Fibroblast of lung (primary cell): ENCODE measurements around the gene SDCCAG8. TPM values are rescaled to one million over a fixed set of nuclear protein-coding genes. Genes with fewer than 3 reads are reported as not detected.
A peak's percentile ranks its signal among the peaks of the same experiment; 100 is the strongest.

Experiments used
- DNase-seq, 2 donors: peaks; one replicate each; pipeline versions ENCODE4 v3.0.0 to v3.0.0-alpha.2; 2010; ENCODE audit warnings: low read depth in 2 of 2
- H2AFZ ChIP-seq: 2 replicates; pipeline ENCODE4 v1.5.1; 2012; ENCODE audit warnings: low read length, control low read depth, inconsistent platforms
- H3K27ac ChIP-seq: 2 replicates; pipeline ENCODE4 v1.5.1; 2011; ENCODE audit warnings: low read length, control low read depth; ENCODE audit not compliant: insufficient read depth
- H3K27me3 ChIP-seq: 2 replicates; pipeline ENCODE4 v1.5.1; 2011; ENCODE audit warnings: mild to moderate bottlenecking, low read length; ENCODE audit not compliant: control insufficient read depth, insufficient read depth
- H3K36me3 ChIP-seq: 2 replicates; pipeline ENCODE4 v1.5.1; 2011; ENCODE audit warnings: low read length; ENCODE audit not compliant: control insufficient read depth, insufficient read depth
- H3K4me1 ChIP-seq: 2 replicates; pipeline ENCODE4 v1.5.1; 2011; ENCODE audit warnings: low read length; ENCODE audit not compliant: control insufficient read depth, insufficient read depth; ENCODE audit errors: extremely low read depth
- H3K4me2 ChIP-seq: 2 replicates; pipeline ENCODE4 v1.5.1; 2011; ENCODE audit warnings: low read length, control low read depth; ENCODE audit not compliant: insufficient read depth; ENCODE audit errors: extremely low read depth
- H3K4me3 ChIP-seq, 4 experiments: fragments of 200-600 bp in 1 of 4; sonication (generic) in 1 of 4; replicated peaks in 1 of 4; 2 replicates each; pipeline ENCODE4 v1.5.1; 2011 to 2016; ENCODE audit warnings: low read length in 4 of 4, low read depth in 3 of 4, mild to moderate bottlenecking in 3 of 4, control low read depth in 2 of 4, inconsistent platforms in 1 of 4, mixed read lengths in 1 of 4; ENCODE audit not compliant: insufficient read depth in 1 of 4; ENCODE audit errors: control extremely low read depth in 1 of 4
- H3K79me2 ChIP-seq: 2 replicates; pipeline ENCODE4 v1.5.1; 2012; ENCODE audit warnings: mild to moderate bottlenecking, low read length, inconsistent platforms; ENCODE audit not compliant: control insufficient read depth, insufficient read depth
- H3K9ac ChIP-seq: 2 replicates; pipeline ENCODE4 v1.5.1; 2011; ENCODE audit warnings: mild to moderate bottlenecking, low read length, control low read depth; ENCODE audit not compliant: insufficient read depth
- H3K9me3 ChIP-seq: 2 replicates; pipeline ENCODE4 v1.5.1; 2012; ENCODE audit warnings: low read depth, low read length; ENCODE audit not compliant: control insufficient read depth, insufficient read depth
- H4K20me1 ChIP-seq: 2 replicates; pipeline ENCODE4 v1.5.1; 2011; ENCODE audit warnings: low read length; ENCODE audit not compliant: control insufficient read depth, insufficient read depth; ENCODE audit errors: extremely low read depth
- EZH2 ChIP-seq: IDR thresholded peaks from 2 replicates; pipeline ENCODE4 v1.5.1; 2012; ENCODE audit warnings: low read length, control low read depth, mild to moderate bottlenecking; ENCODE audit errors: missing control alignments
- polyA plus RNA-seq, 2 donors: library from polyadenylated mRNA; depleted of rRNA in 1 of 2; stranded (reverse) in 1 of 2; unstranded in 1 of 2; fragments of >200 nt; gene quantifications; 2 replicates each; pipeline ENCODE4 v1.2.1, GENCODE V29; 2011 to 2012; ENCODE audit warnings: missing spikeins in 1 of 2
- total RNA-seq: library from RNA; depleted of rRNA; stranded (reverse); fragments of >200 nt; gene quantifications from 2 replicates; pipeline ENCODE4 v1.2.1, GENCODE V29; 2014
- TF ChIP-seq, protein P1 (sequence below), 2 donors: IDR thresholded peaks in 1 of 2; conservative IDR thresholded peaks in 1 of 2; 1 replicate in 1 of 2; 2 replicates in 1 of 2; pipeline ENCODE4 v1.5.1; 2011 to 2012; ENCODE audit warnings: low read length in 2 of 2, control low read depth in 1 of 2, inconsistent platforms in 1 of 2, low read depth in 1 of 2, mild to moderate bottlenecking in 1 of 2

Gene SDCCAG8
- total and polyA plus RNA-seq, 2 donors (not counting 1 experiment from before 2014, with no cell fraction given) = 34.8 to 53.2 TPM

DNA sequence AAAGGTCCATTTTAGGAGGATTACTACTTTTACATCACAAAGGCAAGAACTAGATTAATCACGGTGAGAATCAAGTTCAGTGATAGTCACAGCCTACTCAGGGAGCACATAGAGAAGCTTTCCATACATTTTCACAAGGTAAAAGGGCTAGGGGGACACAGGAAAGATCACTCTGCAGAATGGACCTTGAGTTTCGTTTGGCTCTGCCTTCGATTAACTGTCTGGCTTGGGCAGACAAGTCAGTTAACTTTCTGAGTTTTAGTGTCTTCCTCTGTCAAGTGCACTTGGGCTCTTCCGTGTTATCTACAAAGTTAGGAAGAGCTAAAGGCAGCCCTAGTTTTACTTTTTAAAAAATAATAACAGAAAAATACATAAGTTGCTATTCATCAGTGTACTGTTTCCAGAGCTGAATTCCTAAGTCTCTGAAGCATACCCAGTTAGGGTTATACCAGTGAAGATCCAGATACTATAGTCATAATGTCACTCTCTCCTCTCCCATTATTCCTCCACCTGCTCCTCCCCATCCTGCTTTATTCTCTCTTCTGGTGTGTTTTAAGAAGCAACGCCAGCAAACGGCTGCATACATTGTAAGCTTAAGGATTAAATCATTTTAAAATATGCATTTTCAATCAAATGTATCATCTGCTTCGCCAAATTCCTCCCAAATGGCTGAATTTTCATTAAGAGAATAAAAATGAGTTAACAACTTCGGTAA lies 2.5 kb upstream of the SDCCAG8 start:
- Histone ChIP-seq H3K9ac (peak overlapping the region; percentile 5), H3K27me3 (no peaks in the 10 kb centered on the region), H3K36me3 (no peaks in the 10 kb centered on the region), H3K4me3 (peak overlapping the region; percentile 57 to 97 (median 82)), H3K27ac (peak overlapping the region; percentile 78), H4K20me1 (no peaks in the 10 kb centered on the region), H2AFZ (no peak overlapping the region), H3K4me1 (peaks cover 3% of the 10 kb centered on the region), H3K4me2 (peak overlapping the region; percentile 83), H3K79me2 (peaks cover 88% of the 10 kb centered on the region), H3K9me3 (no peaks in the 10 kb centered on the region)
- no peak for DNase-seq
- no peak for TF ChIP-seq EZH2
- TF ChIP-seq, protein P1, sequence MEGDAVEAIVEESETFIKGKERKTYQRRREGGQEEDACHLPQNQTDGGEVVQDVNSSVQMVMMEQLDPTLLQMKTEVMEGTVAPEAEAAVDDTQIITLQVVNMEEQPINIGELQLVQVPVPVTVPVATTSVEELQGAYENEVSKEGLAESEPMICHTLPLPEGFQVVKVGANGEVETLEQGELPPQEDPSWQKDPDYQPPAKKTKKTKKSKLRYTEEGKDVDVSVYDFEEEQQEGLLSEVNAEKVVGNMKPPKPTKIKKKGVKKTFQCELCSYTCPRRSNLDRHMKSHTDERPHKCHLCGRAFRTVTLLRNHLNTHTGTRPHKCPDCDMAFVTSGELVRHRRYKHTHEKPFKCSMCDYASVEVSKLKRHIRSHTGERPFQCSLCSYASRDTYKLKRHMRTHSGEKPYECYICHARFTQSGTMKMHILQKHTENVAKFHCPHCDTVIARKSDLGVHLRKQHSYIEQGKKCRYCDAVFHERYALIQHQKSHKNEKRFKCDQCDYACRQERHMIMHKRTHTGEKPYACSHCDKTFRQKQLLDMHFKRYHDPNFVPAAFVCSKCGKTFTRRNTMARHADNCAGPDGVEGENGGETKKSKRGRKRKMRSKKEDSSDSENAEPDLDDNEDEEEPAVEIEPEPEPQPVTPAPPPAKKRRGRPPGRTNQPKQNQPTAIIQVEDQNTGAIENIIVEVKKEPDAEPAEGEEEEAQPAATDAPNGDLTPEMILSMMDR (conservative IDR thresholded peaks at IDR 0.05 in 1 of 2, IDR thresholded peaks at IDR 0.05 in 1 of 2; ENCODE audit: low read depth in 1 of 2, low read length in 2 of 2) = no peak

DNA sequence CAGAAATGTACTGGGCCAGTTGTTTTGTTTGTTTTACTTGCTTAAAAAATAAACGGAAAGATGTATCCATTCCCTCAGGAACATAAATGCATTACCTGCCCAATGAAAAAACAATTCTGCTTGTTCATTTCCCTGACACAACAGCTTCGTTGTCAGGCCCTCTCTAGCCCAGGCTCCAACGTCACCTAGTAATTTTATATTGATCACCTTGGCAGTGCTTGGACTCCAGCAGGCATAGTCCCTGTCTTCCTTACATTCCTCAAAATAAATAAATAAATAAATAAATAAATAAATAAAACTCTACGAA lies 2.0 kb upstream of the SDCCAG8 start:
- Histone ChIP-seq H4K20me1 (no peaks in the 10 kb centered on the region), H3K4me2 (peak overlapping the region; percentile 83), H3K27ac (peak overlapping the region; percentile 78), H3K9me3 (no peaks in the 10 kb centered on the region), H3K9ac (peak overlapping the region; percentile 84), H2AFZ (no peak overlapping the region), H3K27me3 (no peaks in the 10 kb centered on the region), H3K79me2 (peaks cover 88% of the 10 kb centered on the region), H3K4me1 (peaks cover 2% of the 10 kb centered on the region), H3K4me3 (peak overlapping the region; percentile 57 to 97 (median 82)), H3K36me3 (no peaks in the 10 kb centered on the region)
- DNase-seq = no peak
- no peak for TF ChIP-seq EZH2
- TF ChIP-seq, protein P1 (conservative IDR thresholded peaks at IDR 0.05 in 1 of 2, IDR thresholded peaks at IDR 0.05 in 1 of 2; ENCODE audit: low read depth in 1 of 2, low read length in 2 of 2) = no peak

DNA sequence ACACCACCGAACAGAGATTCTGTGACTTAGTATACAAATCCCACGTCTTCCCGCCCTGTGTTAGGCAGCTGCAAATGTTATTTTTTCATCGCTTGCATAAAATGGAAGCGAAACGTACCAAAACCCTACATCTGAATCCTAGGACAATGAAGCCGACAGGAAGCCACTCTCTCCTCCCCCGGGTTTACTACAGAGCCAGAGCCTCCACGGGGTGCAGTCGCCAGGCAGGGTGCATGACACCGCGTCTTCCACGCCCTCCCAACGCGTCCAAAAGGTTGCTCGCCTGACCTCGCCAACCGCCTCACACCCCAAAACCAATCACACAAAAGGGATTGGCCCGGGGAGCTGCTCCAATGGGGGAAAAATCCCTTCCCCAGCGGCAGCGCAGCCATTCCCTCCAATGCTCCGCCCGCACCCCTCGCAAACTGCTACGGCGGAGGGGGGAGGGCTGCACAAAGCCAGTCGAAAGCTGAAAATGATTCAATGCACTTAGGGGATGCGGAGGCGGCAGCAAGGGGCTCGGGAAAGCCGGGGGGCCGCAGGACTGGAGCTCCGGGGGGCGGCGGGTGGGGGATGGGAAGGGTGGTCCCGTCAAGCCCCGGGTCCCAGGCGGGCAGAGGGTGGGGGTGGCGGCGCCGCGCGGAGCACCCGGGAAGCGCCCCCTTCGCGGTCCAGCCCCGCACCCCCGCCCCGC lies 1.5 kb upstream of the SDCCAG8 start:
- peak overlapping the region; percentile 84 for H3K9ac ChIP-seq
- H3K27ac ChIP-seq = peak overlapping the region; percentile 96
- no peaks in the 10 kb centered on the region for H3K9me3 ChIP-seq
- H3K79me2 ChIP-seq = peaks cover 86% of the 10 kb centered on the region
- peaks cover 2% of the 10 kb centered on the region for H3K4me1 ChIP-seq
- peak overlapping the region; percentile 83 for H3K4me2 ChIP-seq
- H2AFZ ChIP-seq = no peak overlapping the region
- no peak for TF ChIP-seq EZH2
- TF ChIP-seq, protein P1 (conservative IDR thresholded peaks at IDR 0.05 in 1 of 2, IDR thresholded peaks at IDR 0.05 in 1 of 2; ENCODE audit: low read depth in 1 of 2, low read length in 2 of 2) = no peak
- DNase-seq = peak; percentile 65 to 73
- no peaks in the 10 kb centered on the region for H4K20me1 ChIP-seq
- peak overlapping the region; percentile 87 to 97 (median 92) for H3K4me3 ChIP-seq
- no peaks in the 10 kb centered on the region for H3K36me3 ChIP-seq
- no peaks in the 10 kb centered on the region for H3K27me3 ChIP-seq
